ENCODE data around the gene C10orf90.

The C10orf90 gene

DNA sequence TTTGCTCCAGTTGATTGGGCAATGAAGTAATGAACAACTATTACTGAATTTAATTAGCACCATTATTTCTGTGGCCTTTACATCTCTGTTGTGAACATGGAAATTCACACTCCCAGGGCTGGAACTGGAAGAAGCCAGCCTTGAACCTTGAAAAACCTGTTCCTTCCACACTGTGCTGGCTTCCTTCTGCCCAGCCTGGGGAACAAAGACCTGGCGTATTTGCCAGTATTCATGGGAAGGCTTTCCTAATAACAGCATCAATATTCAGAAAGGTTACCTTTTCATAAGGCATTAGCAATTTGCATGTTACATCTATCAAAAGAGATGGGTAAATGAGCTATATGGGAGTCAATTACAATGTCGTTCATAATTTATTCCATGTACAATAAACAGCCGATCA lies 1.3 kb downstream of the C10orf90 start:
- Histone ChIP-seq H3K27me3 (ENCODE audit: insufficient read depth, low read depth) (no peaks in the 10 kb centered on the region), H3K9ac (no peak overlapping the region), H3K79me2 (ENCODE audit: insufficient read depth, low read depth) (no peaks in the 10 kb centered on the region), H3K4me2 (no peak overlapping the region), H3K4me1 (ENCODE audit: low read depth, poor library complexity, severe bottlenecking) (no peaks in the 10 kb centered on the region), H2AFZ (ENCODE audit: low read depth) (no peak overlapping the region), H3K4me3 (IDR thresholded peaks at IDR 0.05; ENCODE audit: insufficient read depth, low read depth, low read length) (no peak overlapping the region), H3K36me3 (ENCODE audit: insufficient read depth) (no peaks in the 10 kb centered on the region), H4K20me1 (ENCODE audit: insufficient read depth) (no peaks in the 10 kb centered on the region), H3K27ac (no peak overlapping the region)
- no peak for TF ChIP-seq CTCF (conservative IDR thresholded peaks at IDR 0.05; ENCODE audit: low read depth, low read length)

DNA sequence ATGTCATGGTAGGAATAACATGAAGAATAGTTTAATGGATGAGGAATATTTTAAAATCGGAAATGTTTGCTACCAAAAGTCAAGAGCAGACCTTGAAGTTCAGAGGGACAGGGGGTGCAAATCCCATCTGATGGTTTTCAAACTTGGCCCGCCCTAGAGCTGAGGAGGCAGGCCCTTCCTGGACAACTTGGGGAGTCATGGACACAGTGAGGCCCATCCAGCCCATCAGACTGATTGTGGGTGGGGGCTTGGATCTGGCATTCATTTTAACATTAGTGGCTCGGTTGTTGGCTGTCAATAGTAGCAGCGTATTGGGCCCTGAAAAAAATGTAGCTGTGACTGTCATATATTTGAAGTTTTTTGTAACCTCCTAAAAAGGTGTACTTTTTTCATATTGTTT lies 2.0 kb downstream of the C10orf90 start:
- Histone ChIP-seq H3K27ac (no peak overlapping the region), H3K79me2 (ENCODE audit: insufficient read depth, low read depth) (no peaks in the 10 kb centered on the region), H3K27me3 (ENCODE audit: insufficient read depth, low read depth) (no peaks in the 10 kb centered on the region), H3K36me3 (ENCODE audit: insufficient read depth) (no peaks in the 10 kb centered on the region), H3K4me3 (IDR thresholded peaks at IDR 0.05; ENCODE audit: insufficient read depth, low read depth, low read length) (no peak overlapping the region), H3K4me2 (no peak overlapping the region), H4K20me1 (ENCODE audit: insufficient read depth) (no peaks in the 10 kb centered on the region), H3K9ac (no peak overlapping the region), H3K4me1 (ENCODE audit: low read depth, poor library complexity, severe bottlenecking) (no peaks in the 10 kb centered on the region), H2AFZ (ENCODE audit: low read depth) (no peak overlapping the region)
- no peak for TF ChIP-seq CTCF (conservative IDR thresholded peaks at IDR 0.05; ENCODE audit: low read depth, low read length)

GRCh38 chr10:126667568-126667967 lies 2.9 kb downstream of the C10orf90 start:
- no peak overlapping the region for H2AFZ ChIP-seq (ENCODE audit: low read depth)
- H3K79me2 ChIP-seq (ENCODE audit: insufficient read depth, low read depth): no peaks in the 10 kb centered on the region
- H3K4me3 ChIP-seq (IDR thresholded peaks at IDR 0.05; ENCODE audit: insufficient read depth, low read depth, low read length): no peak overlapping the region
- no peak overlapping the region for H3K9ac ChIP-seq
- no peak for TF ChIP-seq CTCF (conservative IDR thresholded peaks at IDR 0.05; ENCODE audit: low read depth, low read length)
- H3K4me1 ChIP-seq (ENCODE audit: low read depth, poor library complexity, severe bottlenecking): no peaks in the 10 kb centered on the region
- no peaks in the 10 kb centered on the region for H3K27me3 ChIP-seq (ENCODE audit: insufficient read depth, low read depth)
- no peaks in the 10 kb centered on the region for H4K20me1 ChIP-seq (ENCODE audit: insufficient read depth)
- H3K36me3 ChIP-seq (ENCODE audit: insufficient read depth): no peaks in the 10 kb centered on the region
- H3K27ac ChIP-seq: no peak overlapping the region
- H3K4me2 ChIP-seq: no peak overlapping the region

- H3K27ac ChIP-seq: no peak overlapping the region
- H3K4me2 ChIP-seq: no peak overlapping the region
- H3K36me3 ChIP-seq (ENCODE audit: insufficient read depth): no peaks in the 10 kb centered on the region
Observed at GRCh38 chr10:126665207-126665606, 5.3 kb downstream of the C10orf90 start.

More at GRCh38 chr10:126665207-126665606, 5.3 kb downstream of the C10orf90 start:
- Histone ChIP-seq H3K27me3 (ENCODE audit: insufficient read depth, low read depth) (no peaks in the 10 kb centered on the region), H3K9ac (no peak overlapping the region), H3K79me2 (ENCODE audit: insufficient read depth, low read depth) (no peaks in the 10 kb centered on the region), H4K20me1 (ENCODE audit: insufficient read depth) (no peaks in the 10 kb centered on the region), H3K4me1 (ENCODE audit: low read depth, poor library complexity, severe bottlenecking) (no peaks in the 10 kb centered on the region), H3K4me3 (IDR thresholded peaks at IDR 0.05; ENCODE audit: insufficient read depth, low read depth, low read length) (no peak overlapping the region), H2AFZ (ENCODE audit: low read depth) (no peak overlapping the region)
- TF ChIP-seq CTCF (conservative IDR thresholded peaks at IDR 0.05; ENCODE audit: low read depth, low read length): no peak

Measured in KMS-11 (cell line).